ENCODE measurements around the gene CDH18. TPM values are rescaled to one million over a fixed set of nuclear protein-coding genes. Genes with fewer than 3 reads are reported as not detected.

CDH18 gene
- total and polyA plus RNA-seq, 2 of the 4 experiments (the other 2 are of a cell fraction): 0.24 to 1.1 TPM

DNA sequence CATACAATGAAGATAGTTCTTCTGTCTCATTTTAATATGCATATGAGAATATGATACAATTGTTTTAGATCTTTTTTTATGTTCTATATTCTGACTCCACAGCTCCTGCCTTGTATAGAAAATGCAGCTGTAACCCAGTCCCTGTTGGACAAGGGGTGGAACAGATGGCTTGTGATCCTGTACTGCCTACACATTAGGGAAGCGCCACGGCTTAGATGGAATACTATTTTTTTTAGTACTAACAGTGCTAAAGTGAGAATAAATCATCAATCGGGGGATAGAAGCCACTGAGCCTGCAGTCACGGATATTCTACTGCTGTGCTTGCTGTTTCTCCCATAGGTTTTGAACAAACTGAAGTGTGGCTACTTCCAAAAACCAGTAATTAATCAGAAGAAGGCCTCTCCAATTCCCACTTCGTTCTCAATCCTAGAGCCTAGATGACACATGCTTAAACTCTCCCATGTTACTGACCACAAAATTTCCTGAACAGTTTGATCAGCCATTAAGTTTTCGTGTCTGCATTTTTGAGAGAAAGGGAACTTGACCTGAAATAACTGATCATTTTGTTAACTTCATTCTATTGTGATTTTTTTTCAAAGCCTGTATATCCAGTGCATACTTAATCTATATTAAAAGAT is 150.3 kb downstream of the CDH18 start:
- ATAC-seq (ENCODE audit: low read depth): no peak
- no TSS peak for BruUV-seq (replicated peaks)
- dilution Hi-C loops (cut with HindIII; ENCODE audit: low sequenced_read_pairs, unreplicated experiment): no loop called here

More for the DNA sequence above, 150.3 kb downstream of the CDH18 start:
- no peaks in the 10 kb centered on the region for H3K4me1 ChIP-seq (ENCODE audit: control insufficient read depth, insufficient read depth, low read length)
- no peaks in the 10 kb centered on the region for H3K36me3 ChIP-seq (ENCODE audit: control insufficient read depth, insufficient read depth, low read length)
- no peak overlapping the region for H4K91ac ChIP-seq (ENCODE audit: insufficient read depth, low read depth, low read length)
- H2AFZ ChIP-seq (replicated peaks; ENCODE audit: low read length, poor library complexity): no peak overlapping the region
- H4K5ac ChIP-seq (ENCODE audit: low read depth, low read length): no peak overlapping the region
- no peak overlapping the region for H2BK20ac ChIP-seq (ENCODE audit: low read depth, low read length)
- WGBS, 2 experiments (ENCODE audit: extremely low coverage in 2 of 2, insufficient read length in 1 of 2): 33% methylated on average over 1 of the region's 6 CpGs; no CpG with 5 or more reads in 1 of the 2 experiments
- no peak overlapping the region for H2BK15ac ChIP-seq (ENCODE audit: low read depth, low read length)
- peak; percentile 21 for DNase-seq
- no peak overlapping the region for H3K56ac ChIP-seq (ENCODE audit: extremely low read depth, insufficient read depth, low read length)
- no peak overlapping the region for H3K4me2 ChIP-seq (ENCODE audit: low read depth, low read length)
- H3K23ac ChIP-seq (ENCODE audit: low read depth, low read length): no peak overlapping the region
- H2AK9ac ChIP-seq (replicated peaks; ENCODE audit: low read depth, low read length, poor library complexity): no peak overlapping the region
- no peak overlapping the region for H3K9ac ChIP-seq (ENCODE audit: low read depth, low read length)
- H3K4ac ChIP-seq (ENCODE audit: low read depth, low read length): no peak overlapping the region
- no peak overlapping the region for H3K4me3 ChIP-seq (ENCODE audit: insufficient read depth, low read depth, low read length)
- H3K27ac ChIP-seq (ENCODE audit: insufficient read depth, low read length): no peak overlapping the region
- no peak overlapping the region for H2BK120ac ChIP-seq (ENCODE audit: low read depth, low read length)
- H4K20me1 ChIP-seq (ENCODE audit: insufficient read depth, low read length): no peaks in the 10 kb centered on the region
- H2BK5ac ChIP-seq (ENCODE audit: low read depth, low read length, poor library complexity, severe bottlenecking): no peak overlapping the region
- ChIA-PET POLR2A (ENCODE audit: unreplicated experiment) (no interaction called here), CTCF (no interaction called here)
- H3K14ac ChIP-seq (replicated peaks; ENCODE audit: low read depth, low read length): no peak overlapping the region
- H3K27me3 ChIP-seq (ENCODE audit: control insufficient read depth, insufficient read depth, low read length): no peaks in the 10 kb centered on the region
- intact Hi-C loops (cut with micrococcal nuclease) (no loop called here), in situ Hi-C loops (cut with MboI; ENCODE audit: low sequenced_read_pairs) (no loop called here)
- no peak overlapping the region for H2AK5ac ChIP-seq (ENCODE audit: low read depth, low read length)
- no peaks in the 10 kb centered on the region for H3K79me1 ChIP-seq (ENCODE audit: low read depth in 1 of 2, low read length in 2 of 2)
- no peaks in the 10 kb centered on the region for H3K9me1 ChIP-seq (ENCODE audit: insufficient read depth, low read length)
- no peak overlapping the region for H3K18ac ChIP-seq (ENCODE audit: low read depth, low read length)
- no peak for TF ChIP-seq RAD21 (IDR thresholded peaks at IDR 0.05; ENCODE audit: low read length)
- TF ChIP-seq BHLHE40 (IDR thresholded peaks at IDR 0.05; ENCODE audit: low read depth, low read length): no peak
- H3K9me3 ChIP-seq (ENCODE audit: control insufficient read depth, insufficient read depth, low read length): no peaks in the 10 kb centered on the region
- no peak overlapping the region for H4K8ac ChIP-seq (ENCODE audit: low read depth in 2 of 2, low read length in 2 of 2)
